ENCODE data around the gene ANKRD28. TPM values are rescaled to one million over a fixed set of nuclear protein-coding genes. Genes with fewer than 3 reads are reported as not detected.

Gene ANKRD28
- total RNA-seq, 1 experiment from 2014 or later = 89.3 TPM

GRCh38 chr3:15798533-15799245 lies 910 bp upstream of the ANKRD28 start:
- ChIA-PET CTCF (interaction anchor here (1.0 kb wide), 1 partner anchor 85 kb away, joined by 3 read pairs; no protein-coding TSS in a partner anchor), POLR2A (interaction anchor here (0.5 to 1.7 kb wide), 3 partner anchors 7 to 469 kb away, joined by 4 to 8 read pairs (median 4); no protein-coding TSS in a partner anchor)
- ATAC-seq (no peak), DNase-seq (ENCODE audit: low read depth, low spot score) (no peak)
- Histone ChIP-seq H3K27ac (ENCODE audit: low read length) (peak overlapping the region; percentile 98), H3K27me3 (ENCODE audit: control insufficient read depth, insufficient read depth, low read length) (no peaks in the 10 kb centered on the region), H3K4me1 (ENCODE audit: control insufficient read depth, insufficient read depth, low read length) (peaks cover 27% of the 10 kb centered on the region), H3K36me3 (ENCODE audit: control insufficient read depth, insufficient read depth, low read length) (peaks cover 2% of the 10 kb centered on the region; the same call in 1 of the 2 replicates), H3K4me3 (ENCODE audit: low read depth in 2 of 2, low read length in 2 of 2) (peak overlapping the region in 1 of 2 experiments; percentile 50; a peak in 1 of 4 replicates), H3K9me3 (ENCODE audit: control insufficient read depth, insufficient read depth, low read depth, low read length) (no peaks in the 10 kb centered on the region)
- intact Hi-C loops (cut with micrococcal nuclease; ENCODE audit: unreplicated experiment) (loop anchor here (5.0 kb wide), 1 partner anchor 166 kb away; no protein-coding TSS in a partner anchor), in situ Hi-C loops (cut with HindIII; ENCODE audit: low pct_unique_long_range_greater_than_20kb, low sequenced_read_pairs) (no loop called here)
- no peak for TF ChIP-seq REST (IDR thresholded peaks at IDR 0.05; ENCODE audit: insufficient read depth in 1 of 2, low read depth in 2 of 2, low read length in 1 of 2)
- TF ChIP-seq TCF7L2 (IDR thresholded peaks at IDR 0.05; ENCODE audit: low read depth, low read length) = no peak
- no peak for TF ChIP-seq POLR2AphosphoS5 (IDR thresholded peaks at IDR 0.05; ENCODE audit: low read depth, low read length)
- BruUV-seq (replicated peaks) = no TSS peak

- intact Hi-C loops (cut with micrococcal nuclease; ENCODE audit: unreplicated experiment) = loop anchor here (5.0 kb wide), 1 partner anchor 165 kb away; no protein-coding TSS in a partner anchor
- no peaks in the 10 kb centered on the region for H3K9me3 ChIP-seq (ENCODE audit: control insufficient read depth, insufficient read depth, low read depth, low read length)
- TSS peak; percentile 78 for BruUV-seq (replicated peaks)
- DNase-seq (ENCODE audit: low read depth, low spot score) (peak; percentile 48), ATAC-seq (peak; percentile 58)
- ChIA-PET CTCF (interaction anchor here (0.7 kb wide), 2 partner anchors 15 to 336 kb away, joined by 6 to 9 read pairs; no protein-coding TSS in a partner anchor), POLR2A (interaction anchor here (0.6 to 1.7 kb wide), 8 partner anchors 9 to 593 kb away, joined by 3 to 19 read pairs (median 4); no protein-coding TSS in a partner anchor)
- TF ChIP-seq CTCF (IDR thresholded peaks at IDR 0.05) (no peak), TCF7L2 (IDR thresholded peaks at IDR 0.05; ENCODE audit: low read depth, low read length) (peak; percentile 91; the same call in 1 of the 2 replicates)
- H3K27ac ChIP-seq (ENCODE audit: low read length) = peak overlapping the region; percentile 98
- H3K4me1 ChIP-seq (ENCODE audit: control insufficient read depth, insufficient read depth, low read length) = peaks cover 27% of the 10 kb centered on the region
- in situ Hi-C loops (cut with HindIII; ENCODE audit: low pct_unique_long_range_greater_than_20kb, low sequenced_read_pairs) = no loop called here
- H3K27me3 ChIP-seq (ENCODE audit: control insufficient read depth, insufficient read depth, low read length) = no peaks in the 10 kb centered on the region
- peak overlapping the region; percentile 50 to 80 for H3K4me3 ChIP-seq (ENCODE audit: low read depth in 2 of 2, low read length in 2 of 2)
- peaks cover 4% of the 10 kb centered on the region; the same call in 1 of the 2 replicates for H3K36me3 ChIP-seq (ENCODE audit: control insufficient read depth, insufficient read depth, low read length)
These were observed 773 bp downstream of the ANKRD28 start for GRCh38 chr3:15796771-15797641.
